ENCODE measurements around the gene TM6SF1. TPM values are rescaled to one million over a fixed set of nuclear protein-coding genes. Genes with fewer than 3 reads are reported as not detected.
A peak's percentile ranks its signal among the peaks of the same experiment; 100 is the strongest.
"Not testable (repeated sequence)": the region's sequence is repeated elsewhere in the genome, so short reads cannot be mapped to it uniquely, and the experiment has no call there.

TM6SF1 gene
- total RNA-seq, 1 donor, result 0.18 TPM

DNA sequence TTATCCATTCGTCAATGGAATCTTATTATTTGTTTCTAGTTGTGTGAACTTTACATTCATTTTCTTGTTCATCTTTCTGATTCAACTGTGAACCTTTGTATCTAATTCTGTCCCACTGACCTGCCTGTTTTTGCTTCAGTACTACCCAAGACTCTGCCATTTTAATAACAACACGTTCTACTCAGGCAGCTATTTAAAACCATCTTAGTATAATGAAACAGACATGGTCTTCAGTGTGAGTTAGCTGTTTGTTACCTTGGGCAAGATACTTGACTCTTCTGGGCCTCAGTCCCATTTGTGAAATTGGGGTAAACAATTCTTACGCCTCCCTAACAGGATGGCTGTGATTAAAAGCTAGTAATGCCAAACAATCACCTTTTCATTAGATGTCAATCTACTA is 42.0 kb upstream of the TM6SF1 start:
- TF ChIP-seq CTCF (IDR thresholded peaks at IDR 0.05; ENCODE audit: insufficient read depth, low read length), result no peak
- DNase-seq (ENCODE audit: low read depth), result no peak
- peak overlapping the region; percentile 93 for H3K4me3 ChIP-seq (ENCODE audit: low read depth, low read length)

DNA sequence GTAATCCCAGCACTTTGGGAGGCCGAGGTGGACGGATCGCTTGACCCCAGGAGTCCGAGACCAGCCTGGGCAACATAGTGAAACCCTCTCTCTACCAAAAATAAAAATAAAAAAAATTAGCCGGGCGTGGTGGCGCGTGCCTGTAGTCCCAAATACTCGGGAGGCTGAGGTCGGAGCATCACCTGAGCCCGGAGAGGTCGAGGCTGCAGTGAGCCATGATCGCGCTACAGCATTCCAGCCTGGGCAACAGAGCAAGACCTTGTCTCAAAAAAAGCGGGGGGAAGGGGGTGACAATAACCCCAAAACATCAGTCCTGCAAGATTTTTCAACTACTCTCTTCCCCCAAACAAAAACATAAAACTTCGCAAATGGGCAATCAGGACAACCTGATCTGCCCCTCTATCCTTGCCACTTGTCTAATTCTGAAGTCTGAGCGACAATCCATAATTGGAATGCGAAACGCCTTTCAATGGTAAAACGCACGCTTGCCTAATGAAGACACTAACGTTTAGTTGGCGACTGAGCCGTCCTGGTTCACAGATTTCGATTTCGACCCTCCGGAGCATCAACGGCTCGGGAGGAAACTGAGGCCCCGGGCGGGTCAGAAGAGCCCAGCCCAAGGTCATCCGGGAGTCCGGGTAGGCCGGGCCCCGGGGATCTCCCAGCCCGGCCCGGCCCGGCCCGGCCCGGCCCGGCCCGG is 41.3 kb upstream of the TM6SF1 start:
- DNase-seq (ENCODE audit: low read depth), result no peak
- peak overlapping the region; percentile 93 for H3K4me3 ChIP-seq (ENCODE audit: low read depth, low read length)
- TF ChIP-seq CTCF (IDR thresholded peaks at IDR 0.05; ENCODE audit: insufficient read depth, low read length), result no peak

GRCh38 chr15:83066734-83067637 is 40.5 kb upstream of the TM6SF1 start, which contains the start of gene BTBD1:
TSS of gene BTBD1 (minus strand) at chr15:83067252. CDS start at chr15:83067151, 101 bp downstream.
- H3K4me3 ChIP-seq (ENCODE audit: low read depth, low read length), result peak within 1 kb of the TSS; percentile 93
- peak; percentile 97 for DNase-seq (ENCODE audit: low read depth)
- no peak for TF ChIP-seq CTCF (IDR thresholded peaks at IDR 0.05; ENCODE audit: insufficient read depth, low read length)

- no peak for TF ChIP-seq CTCF (IDR thresholded peaks at IDR 0.05; ENCODE audit: insufficient read depth, low read length)
- DNase-seq (ENCODE audit: low read depth), result no peak
- peak overlapping the region; percentile 58 for H3K4me3 ChIP-seq (ENCODE audit: low read depth, low read length)
Measured at GRCh38 chr15:83067638-83067962, 39.8 kb upstream of the TM6SF1 start.

- no peak overlapping the region for H3K4me3 ChIP-seq (ENCODE audit: low read depth, low read length)
- DNase-seq (ENCODE audit: low read depth), result no peak
- TF ChIP-seq CTCF (IDR thresholded peaks at IDR 0.05; ENCODE audit: insufficient read depth, low read length), result no peak
Measured at GRCh38 chr15:83068054-83068453, 39.4 kb upstream of the TM6SF1 start.

GRCh38 chr15:83069211-83069642 is 38.2 kb upstream of the TM6SF1 start:
- DNase-seq (ENCODE audit: low read depth), result peak; percentile 17
- not testable (repeated sequence) for H3K4me3 ChIP-seq (ENCODE audit: low read depth, low read length)

- no peak overlapping the region for H3K4me3 ChIP-seq (ENCODE audit: low read depth, low read length)
- no peak for DNase-seq (ENCODE audit: low read depth)
- TF ChIP-seq CTCF (IDR thresholded peaks at IDR 0.05; ENCODE audit: insufficient read depth, low read length), result no peak
Measured at GRCh38 chr15:83077491-83078230, 29.8 kb upstream of the TM6SF1 start.
